GM20000 (cell line): ENCODE results near the gene CHD8.
A peak's percentile ranks its signal among the peaks of the same experiment; 100 is the strongest.

Source experiments
- DNase-seq: peaks from one replicate; pipeline ENCODE4 v3.0.0; 2012; ENCODE audit warnings: low spot score
- TF ChIP-seq, protein P1 (sequence below): IDR thresholded peaks from 2 replicates; pipeline ENCODE4 v1.5.1; 2012; ENCODE audit warnings: mild to moderate bottlenecking, control low read depth; ENCODE audit errors: extremely low read depth, missing control alignments

The CHD8 gene

DNA sequence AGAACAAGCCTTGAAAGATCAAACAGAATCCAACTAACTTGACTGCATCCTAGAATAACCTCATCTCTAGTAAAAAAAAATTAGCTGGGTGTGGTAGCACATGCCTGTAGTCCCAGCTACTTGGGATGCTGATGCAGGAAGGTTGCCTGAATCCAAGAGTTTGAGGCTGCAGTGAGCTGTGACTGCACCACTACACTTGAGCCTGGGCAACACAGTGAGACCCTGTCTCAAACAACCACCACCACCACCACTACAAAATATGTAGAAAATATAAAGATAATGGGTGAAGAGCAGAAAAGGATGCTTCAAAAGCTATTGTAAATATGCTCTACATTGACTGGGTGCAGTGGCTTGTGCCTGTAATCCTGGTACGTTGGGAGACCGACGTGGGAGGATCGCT lies 99.4 kb downstream of the CHD8 start:
- no peak for DNase-seq
- TF ChIP-seq, protein P1, sequence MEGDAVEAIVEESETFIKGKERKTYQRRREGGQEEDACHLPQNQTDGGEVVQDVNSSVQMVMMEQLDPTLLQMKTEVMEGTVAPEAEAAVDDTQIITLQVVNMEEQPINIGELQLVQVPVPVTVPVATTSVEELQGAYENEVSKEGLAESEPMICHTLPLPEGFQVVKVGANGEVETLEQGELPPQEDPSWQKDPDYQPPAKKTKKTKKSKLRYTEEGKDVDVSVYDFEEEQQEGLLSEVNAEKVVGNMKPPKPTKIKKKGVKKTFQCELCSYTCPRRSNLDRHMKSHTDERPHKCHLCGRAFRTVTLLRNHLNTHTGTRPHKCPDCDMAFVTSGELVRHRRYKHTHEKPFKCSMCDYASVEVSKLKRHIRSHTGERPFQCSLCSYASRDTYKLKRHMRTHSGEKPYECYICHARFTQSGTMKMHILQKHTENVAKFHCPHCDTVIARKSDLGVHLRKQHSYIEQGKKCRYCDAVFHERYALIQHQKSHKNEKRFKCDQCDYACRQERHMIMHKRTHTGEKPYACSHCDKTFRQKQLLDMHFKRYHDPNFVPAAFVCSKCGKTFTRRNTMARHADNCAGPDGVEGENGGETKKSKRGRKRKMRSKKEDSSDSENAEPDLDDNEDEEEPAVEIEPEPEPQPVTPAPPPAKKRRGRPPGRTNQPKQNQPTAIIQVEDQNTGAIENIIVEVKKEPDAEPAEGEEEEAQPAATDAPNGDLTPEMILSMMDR = no peak

DNA sequence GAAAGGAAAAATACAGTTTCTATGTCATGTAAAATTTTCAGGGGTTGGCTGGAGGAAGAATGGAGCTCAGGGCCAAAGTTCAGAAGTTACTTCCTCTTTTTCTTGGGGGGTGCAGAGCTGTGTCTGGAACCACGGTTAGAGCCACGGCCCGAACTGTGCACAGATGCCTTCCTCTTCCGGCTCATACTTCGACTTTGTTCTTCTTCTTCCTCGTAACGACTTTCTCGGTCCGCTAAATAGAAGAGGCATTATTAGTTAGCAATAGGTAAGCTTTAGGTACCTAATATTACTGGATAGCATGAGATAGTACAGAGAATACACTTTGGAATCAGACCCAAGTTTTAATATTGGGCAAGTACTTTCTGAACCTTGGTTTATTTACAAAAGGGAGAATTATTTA lies 103.3 kb downstream of the CHD8 start:
- peak; percentile 49 for DNase-seq
- TF ChIP-seq, protein P1 = no peak

DNA sequence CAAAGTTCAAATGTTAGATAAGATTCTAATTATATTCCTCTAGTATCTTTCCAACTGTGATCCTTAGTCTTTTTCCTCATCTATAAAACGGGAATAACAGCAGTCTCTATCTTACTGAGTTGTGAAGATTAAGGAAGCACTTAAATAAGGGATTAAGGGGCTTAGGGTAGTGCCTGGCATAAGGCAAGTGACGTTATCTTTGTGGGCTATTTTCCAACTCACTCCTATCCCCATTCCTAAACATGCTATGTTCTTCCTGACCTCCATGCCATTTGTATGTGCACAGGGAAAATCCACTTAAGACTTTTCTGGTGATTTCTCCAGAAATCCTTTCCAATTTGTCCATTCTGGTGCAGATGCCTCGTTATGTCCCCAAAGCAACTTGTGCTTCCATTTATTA lies 105.4 kb downstream of the CHD8 start:
- no peak for DNase-seq
- TF ChIP-seq, protein P1 = no peak

DNA sequence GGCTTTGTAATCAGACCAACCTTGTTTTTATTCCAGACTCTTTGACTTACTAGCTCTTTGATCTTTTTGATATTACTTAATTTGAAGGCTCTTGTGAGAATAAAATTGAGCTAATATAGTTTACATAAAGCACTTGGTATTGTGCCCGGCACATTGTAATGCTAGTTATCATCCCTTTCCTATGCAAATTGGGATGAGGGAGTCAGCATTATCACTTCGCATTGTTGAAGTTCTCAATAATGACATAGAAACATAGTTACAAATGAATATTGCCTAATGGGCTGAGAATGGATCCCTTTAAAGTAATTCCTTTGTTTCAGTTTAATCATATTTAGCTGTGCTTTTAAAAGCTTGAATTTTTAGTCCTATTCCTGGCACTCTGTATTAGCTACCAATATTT lies 108.7 kb downstream of the CHD8 start:
- no peak for DNase-seq
- TF ChIP-seq, protein P1 = no peak

DNA sequence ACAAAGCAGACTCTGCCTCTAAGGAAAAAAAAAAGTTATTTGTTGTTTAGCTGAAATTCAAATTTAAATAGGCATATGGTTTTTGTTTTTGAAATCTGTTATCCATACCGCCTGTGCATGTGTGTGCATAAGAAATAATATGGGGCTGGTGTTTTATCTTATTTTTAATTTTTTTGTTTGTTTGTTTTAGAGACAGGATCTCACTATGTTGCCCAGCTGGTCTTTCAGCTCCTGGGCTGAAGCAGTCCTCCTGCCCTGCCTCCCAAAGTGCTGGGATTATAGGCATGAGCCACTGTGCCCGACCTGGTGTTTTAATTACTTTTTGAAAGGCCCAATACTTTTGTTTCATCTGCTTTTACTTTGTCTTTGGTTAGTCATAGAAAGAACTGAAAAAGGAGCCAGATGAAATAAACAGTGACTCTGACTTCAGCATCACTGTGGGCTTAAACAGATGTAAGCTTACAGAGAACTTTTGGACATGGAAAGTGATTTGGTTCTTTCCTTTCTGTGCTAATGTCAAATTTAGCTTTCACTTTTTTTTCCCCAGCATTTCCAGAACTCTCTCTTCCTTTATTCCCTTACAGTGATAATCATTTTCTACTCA lies 109.3 kb downstream of the CHD8 start:
- TF ChIP-seq, protein P1 = no peak
- no peak for DNase-seq

DNA sequence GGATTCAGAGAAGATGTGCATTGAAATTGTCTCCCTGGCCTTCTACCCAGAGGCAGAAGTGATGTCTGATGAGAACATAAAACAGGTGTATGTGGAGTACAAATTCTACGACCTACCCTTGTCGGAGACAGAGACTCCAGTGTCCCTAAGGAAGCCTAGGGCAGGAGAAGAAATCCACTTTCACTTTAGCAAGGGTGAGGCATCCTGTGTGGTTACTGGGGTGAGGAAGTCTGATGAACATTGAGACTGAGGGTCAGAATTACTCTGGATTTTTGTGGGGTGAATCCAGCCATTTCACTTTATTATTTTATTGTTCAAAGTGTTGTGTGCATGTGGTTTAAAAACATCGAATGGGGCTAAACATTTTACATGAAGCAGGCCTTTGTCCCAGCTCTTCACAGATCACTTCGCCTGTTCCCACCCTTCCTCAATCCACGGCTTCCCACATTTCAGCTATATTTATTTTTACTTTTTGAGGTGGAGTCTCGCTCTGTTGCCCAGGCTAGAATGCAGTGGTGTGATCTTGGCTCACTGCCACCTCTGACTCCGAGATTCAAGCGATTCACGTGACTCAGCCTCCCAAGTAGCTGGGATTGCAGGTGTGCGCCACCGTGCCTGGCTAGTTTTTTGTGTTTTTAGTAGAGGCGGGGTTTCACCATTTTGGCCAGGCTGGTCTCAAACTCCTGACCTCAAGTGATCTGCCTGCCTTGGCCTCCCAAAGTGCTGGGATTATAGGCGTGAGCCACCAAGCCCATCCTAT lies 112.7 kb downstream of the CHD8 start:
- TF ChIP-seq, protein P1 = no peak
- DNase-seq = no peak
